Testis (tissue), 3 donors: ENCODE measurements around the gene PLA2G2A. TPM values are rescaled to one million over a fixed set of nuclear protein-coding genes. Genes with fewer than 3 reads are reported as not detected.

ENCODE experiments used
- DNase-seq: peaks from one replicate; pipeline ENCODE4 v3.0.0-alpha.2; 2019
- H3K27ac ChIP-seq, 2 donors: fragments of 200-600 bp; sonication (generic); one replicate each; pipeline ENCODE4 v1.5.1; 2019
- H3K27me3 ChIP-seq: fragments of 200-600 bp; sonication (generic); one replicate; pipeline ENCODE4 v1.5.1; 2019
- H3K36me3 ChIP-seq: fragments of 200-600 bp; sonication (generic); one replicate; pipeline ENCODE4 v1.5.1; 2017; ENCODE audit warnings: low read depth; ENCODE audit errors: missing control alignments
- H3K4me1 ChIP-seq: fragments of 200-600 bp; sonication (generic); one replicate; pipeline ENCODE4 v1.5.1; 2019
- H3K4me3 ChIP-seq, 2 donors: fragments of 200-600 bp; sonication (generic); one replicate each; pipeline ENCODE4 v1.5.1; 2017 to 2019
- H3K9me3 ChIP-seq: fragments of 200-600 bp; sonication (generic); one replicate; pipeline ENCODE4 v1.5.1; 2017
- POLR2A ChIP-seq: fragments of 450-650 bp; IDR thresholded peaks from one replicate; pipeline ENCODE4 v1.6.1; 2017; ENCODE audit warnings: antibody characterized with exemption, mild to moderate bottlenecking, moderate library complexity
- WGBS, 2 donors: methylation state at CpG; one replicate each; pipeline ENCODE4 v1.1.5; 2018; 5-methylcytosine and 5-hydroxymethylcytosine counted together
- intact Hi-C: fragments of 100-400 bp; cut with DNase I; formaldehyde crosslinking; loops from one replicate; pipeline ENCODE4 v1.15.1; 2023; ENCODE audit warnings: low total_unique reads
- polyA plus RNA-seq: library from polyadenylated mRNA; stranded (reverse); fragments of 350-450 nt; fragmentation: Illumina TruSeq; extraction: RNeasy Lipid Tissue Mini Kit (QIAGEN cat#74804); gene quantifications from one replicate; pipeline ENCODE4 v1.2.3, GENCODE V29; 2014; ENCODE audit warnings: low read depth, low replicate concordance; ENCODE audit not compliant: insufficient read depth
- total RNA-seq, 2 donors: library from RNA; depleted of rRNA; stranded (reverse); fragments of >200 nt; gene quantifications; one replicate each; pipeline ENCODE4 v1.2.3, GENCODE V29; 2016
- TF ChIP-seq, protein P1 (sequence below), 3 experiments: fragments of 450-650 bp in 2 of 3; fragments of 200-600 bp in 1 of 3; sonication (generic) in 1 of 3; IDR thresholded peaks; one replicate each; pipeline ENCODE4 v1.5.1; 2016 to 2019; ENCODE audit warnings: antibody characterized with exemption in 3 of 3, mild to moderate bottlenecking in 2 of 3, moderate library complexity in 1 of 3

PLA2G2A gene
- total and polyA plus RNA-seq, 3 donors from 2014 or later: 7.1 to 60.8 (median 8.3) TPM

- intact Hi-C loops: no loop called here
- Histone ChIP-seq H3K4me1 (peaks cover 9% of the 10 kb centered on the region), H3K9me3 (no peaks in the 10 kb centered on the region), H3K27me3 (no peaks in the 10 kb centered on the region), H3K27ac (no peak overlapping the region), H3K36me3 (no peaks in the 10 kb centered on the region), H3K4me3 (no peak overlapping the region)
- WGBS, 2 donors: 32 to 42% methylated on average over 5 of the region's 5 CpGs
- TF ChIP-seq, protein P1, sequence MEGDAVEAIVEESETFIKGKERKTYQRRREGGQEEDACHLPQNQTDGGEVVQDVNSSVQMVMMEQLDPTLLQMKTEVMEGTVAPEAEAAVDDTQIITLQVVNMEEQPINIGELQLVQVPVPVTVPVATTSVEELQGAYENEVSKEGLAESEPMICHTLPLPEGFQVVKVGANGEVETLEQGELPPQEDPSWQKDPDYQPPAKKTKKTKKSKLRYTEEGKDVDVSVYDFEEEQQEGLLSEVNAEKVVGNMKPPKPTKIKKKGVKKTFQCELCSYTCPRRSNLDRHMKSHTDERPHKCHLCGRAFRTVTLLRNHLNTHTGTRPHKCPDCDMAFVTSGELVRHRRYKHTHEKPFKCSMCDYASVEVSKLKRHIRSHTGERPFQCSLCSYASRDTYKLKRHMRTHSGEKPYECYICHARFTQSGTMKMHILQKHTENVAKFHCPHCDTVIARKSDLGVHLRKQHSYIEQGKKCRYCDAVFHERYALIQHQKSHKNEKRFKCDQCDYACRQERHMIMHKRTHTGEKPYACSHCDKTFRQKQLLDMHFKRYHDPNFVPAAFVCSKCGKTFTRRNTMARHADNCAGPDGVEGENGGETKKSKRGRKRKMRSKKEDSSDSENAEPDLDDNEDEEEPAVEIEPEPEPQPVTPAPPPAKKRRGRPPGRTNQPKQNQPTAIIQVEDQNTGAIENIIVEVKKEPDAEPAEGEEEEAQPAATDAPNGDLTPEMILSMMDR (IDR thresholded peaks at IDR 0.05): peak; percentile 55 to 88 (median 70)
- TF ChIP-seq POLR2A: no peak
- DNase-seq: peak; percentile 74
These were observed 4.5 kb downstream of the PLA2G2A start for GRCh38 chr1:19974822-19975416.

DNA sequence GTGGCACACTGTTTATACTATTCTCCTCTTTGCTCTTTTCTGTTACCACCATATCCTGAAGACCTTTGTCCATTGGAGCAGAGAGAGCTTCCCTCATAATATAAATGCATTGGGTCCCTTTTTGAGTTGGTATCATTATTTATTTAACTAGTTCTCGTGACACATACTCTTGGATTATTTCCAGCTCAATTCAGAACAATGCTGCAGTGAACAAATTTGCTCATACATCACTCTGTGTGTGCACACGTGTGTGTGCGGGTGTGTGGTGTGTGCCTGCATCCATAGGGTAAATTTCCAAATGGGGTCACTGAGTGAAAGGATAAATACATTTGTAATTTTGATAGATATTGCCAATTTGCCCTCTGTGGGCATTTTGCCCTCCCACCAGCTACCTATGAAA, 5.8 kb downstream of the PLA2G2A start:
- H3K9me3 ChIP-seq: no peaks in the 10 kb centered on the region
- H3K27ac ChIP-seq: no peak overlapping the region
- intact Hi-C loops: no loop called here
- TF ChIP-seq POLR2A: no peak
- TF ChIP-seq, protein P1 (IDR thresholded peaks at IDR 0.05): no peak
- DNase-seq: no peak
- no peak overlapping the region for H3K4me3 ChIP-seq
- H3K27me3 ChIP-seq: no peaks in the 10 kb centered on the region
- WGBS, 2 donors: 70 to 79% methylated on average over 3 of the region's 3 CpGs
- H3K36me3 ChIP-seq: no peaks in the 10 kb centered on the region
- peaks cover 9% of the 10 kb centered on the region for H3K4me1 ChIP-seq

GRCh38 chr1:19971664-19972063, 7.8 kb downstream of the PLA2G2A start:
- WGBS, 2 donors: 88 to 96% methylated on average over 1 of the region's 1 CpG

GRCh38 chr1:19969898-19970660, 9.3 kb downstream of the PLA2G2A start:
- Histone ChIP-seq H3K36me3 (no peaks in the 10 kb centered on the region), H3K4me3 (no peak overlapping the region), H3K9me3 (no peaks in the 10 kb centered on the region), H3K27me3 (no peaks in the 10 kb centered on the region), H3K4me1 (peaks cover 5% of the 10 kb centered on the region), H3K27ac (no peak overlapping the region)
- TF ChIP-seq POLR2A: no peak
- TF ChIP-seq, protein P1 (IDR thresholded peaks at IDR 0.05): no peak
- no peak for DNase-seq
- WGBS, 2 donors: 81 to 86% methylated on average over 5 of the region's 5 CpGs
- intact Hi-C loops: no loop called here

More at GRCh38 chr1:19971664-19972063, 7.8 kb downstream of the PLA2G2A start:
- Histone ChIP-seq H3K27ac (no peak overlapping the region), H3K9me3 (no peaks in the 10 kb centered on the region), H3K4me3 (no peak overlapping the region), H3K27me3 (no peaks in the 10 kb centered on the region), H3K4me1 (peaks cover 9% of the 10 kb centered on the region), H3K36me3 (no peaks in the 10 kb centered on the region)
- no peak for TF ChIP-seq POLR2A
- TF ChIP-seq, protein P1 (IDR thresholded peaks at IDR 0.05): no peak
- intact Hi-C loops: no loop called here
- no peak for DNase-seq
